Stimulated activated CD8-positive, alpha-beta memory T cell treated with anti-CD3 and anti-CD28 coated beads, Interleukin-15, amount 100 ng/mL, for 48 hours (primary cell): ENCODE data around the gene RRBP1.

Experiments used
- DNase-seq, 2 donors: peaks; one replicate each; pipeline ENCODE4 v3.0.0-alpha.2; 2020; ENCODE audit warnings: low read depth in 2 of 2

RRBP1 gene

GRCh38 chr20:17682103-17682888, at the start of gene RRBP1:
Gene RRBP1, minus strand, starts transcription at chr20:17682242. Its CDS starts 21,735 bp downstream, at chr20:17660507.
- peak; percentile 96 to 97 for DNase-seq

- no peak for DNase-seq
Measured at GRCh38 chr20:17731233-17731632, 49.2 kb upstream of the RRBP1 start.

GRCh38 chr20:17730071-17730470, 48.0 kb upstream of the RRBP1 start:
- DNase-seq: no peak

GRCh38 chr20:17728074-17728473, 46.0 kb upstream of the RRBP1 start:
- DNase-seq: no peak

- no peak for DNase-seq
Measured at GRCh38 chr20:17727351-17727750, 45.3 kb upstream of the RRBP1 start.

- DNase-seq: no peak
Measured at GRCh38 chr20:17726902-17727301, 44.9 kb upstream of the RRBP1 start.

- DNase-seq: no peak
Measured at GRCh38 chr20:17725094-17725835, 43.2 kb upstream of the RRBP1 start.

- DNase-seq: no peak
Measured at GRCh38 chr20:17723301-17723691, 41.3 kb upstream of the RRBP1 start.

- DNase-seq: no peak
Measured at GRCh38 chr20:17722493-17723300, 40.7 kb upstream of the RRBP1 start.

- no peak for DNase-seq
Measured at GRCh38 chr20:17721802-17722486, 39.9 kb upstream of the RRBP1 start.

- no peak for DNase-seq
Measured at GRCh38 chr20:17720755-17721154, 38.7 kb upstream of the RRBP1 start.

GRCh38 chr20:17716331-17716730, 34.3 kb upstream of the RRBP1 start:
- no peak for DNase-seq

- no peak for DNase-seq
Measured at GRCh38 chr20:17715075-17715474, 33.0 kb upstream of the RRBP1 start.

GRCh38 chr20:17714597-17714996, 32.6 kb upstream of the RRBP1 start:
- no peak for DNase-seq

GRCh38 chr20:17712708-17713107, 30.7 kb upstream of the RRBP1 start:
- no peak for DNase-seq

- no peak for DNase-seq
Measured at GRCh38 chr20:17712201-17712600, 30.2 kb upstream of the RRBP1 start.

GRCh38 chr20:17711267-17711627, 29.2 kb upstream of the RRBP1 start:
- no peak for DNase-seq

GRCh38 chr20:17710379-17711266, 28.6 kb upstream of the RRBP1 start:
- no peak for DNase-seq

GRCh38 chr20:17709361-17710293, 27.6 kb upstream of the RRBP1 start:
- DNase-seq: no peak
